SIG-M5 (cell line): ENCODE results near the gene NCK2.
"Not testable (repeated sequence)": the region's sequence is repeated elsewhere in the genome, so short reads cannot be mapped to it uniquely, and the experiment has no call there.

Experiments used
- DNase-seq: peaks from one replicate; lab custom pipeline; 2025; lab: John Stamatoyannopoulos, UW

NCK2 gene

GRCh38 chr2:105893011-105893995 is 148.6 kb downstream of the NCK2 start:
- no peak for DNase-seq

- no peak for DNase-seq
These were observed 149.7 kb downstream of the NCK2 start for GRCh38 chr2:105894327-105894944.

GRCh38 chr2:105895990-105896764 is 151.5 kb downstream of the NCK2 start:
- no peak for DNase-seq

- DNase-seq = no peak
These were observed 152.1 kb downstream of the NCK2 start for GRCh38 chr2:105896765-105897163.

- not testable (repeated sequence) for DNase-seq
These were observed 153.0 kb downstream of the NCK2 start for GRCh38 chr2:105897694-105898093.

GRCh38 chr2:105903051-105903674 is 158.5 kb downstream of the NCK2 start:
- no peak for DNase-seq

- no peak for DNase-seq
These were observed 160.2 kb downstream of the NCK2 start for GRCh38 chr2:105904938-105905337.

GRCh38 chr2:105906481-105906880 is 161.8 kb downstream of the NCK2 start:
- no peak for DNase-seq

- no peak for DNase-seq
These were observed 162.5 kb downstream of the NCK2 start for GRCh38 chr2:105907184-105907583.

GRCh38 chr2:105909215-105909614 is 164.5 kb downstream of the NCK2 start:
- no peak for DNase-seq

GRCh38 chr2:105910497-105911238 is 166.0 kb downstream of the NCK2 start:
- DNase-seq = no peak

GRCh38 chr2:105911425-105911824 is 166.7 kb downstream of the NCK2 start:
- no peak for DNase-seq

- no peak for DNase-seq
These were observed 167.4 kb downstream of the NCK2 start for GRCh38 chr2:105912081-105912480.

GRCh38 chr2:105915005-105915558 is 170.4 kb downstream of the NCK2 start:
- no peak for DNase-seq

- DNase-seq = no peak
These were observed 172.5 kb downstream of the NCK2 start for GRCh38 chr2:105917226-105917625.

- no peak for DNase-seq
These were observed 173.0 kb downstream of the NCK2 start for GRCh38 chr2:105917688-105918087.

- no peak for DNase-seq
These were observed 174.6 kb downstream of the NCK2 start for GRCh38 chr2:105919191-105919811.

GRCh38 chr2:105919826-105920225 is 175.1 kb downstream of the NCK2 start:
- no peak for DNase-seq

- DNase-seq = no peak
These were observed 179.6 kb downstream of the NCK2 start for GRCh38 chr2:105924271-105924670.

- DNase-seq = no peak
These were observed 180.2 kb downstream of the NCK2 start for GRCh38 chr2:105924932-105925331.

GRCh38 chr2:105925390-105925789 is 180.7 kb downstream of the NCK2 start:
- DNase-seq = no peak
